Measurements from ENCODE around the gene TMEM183A. TPM values are rescaled to one million over a fixed set of nuclear protein-coding genes. Genes with fewer than 3 reads are reported as not detected.

The TMEM183A gene
- total and polyA plus RNA-seq, 2 of the 4 experiments (the other 2 are of a cell fraction), result 56.8 to 63.1 TPM

DNA sequence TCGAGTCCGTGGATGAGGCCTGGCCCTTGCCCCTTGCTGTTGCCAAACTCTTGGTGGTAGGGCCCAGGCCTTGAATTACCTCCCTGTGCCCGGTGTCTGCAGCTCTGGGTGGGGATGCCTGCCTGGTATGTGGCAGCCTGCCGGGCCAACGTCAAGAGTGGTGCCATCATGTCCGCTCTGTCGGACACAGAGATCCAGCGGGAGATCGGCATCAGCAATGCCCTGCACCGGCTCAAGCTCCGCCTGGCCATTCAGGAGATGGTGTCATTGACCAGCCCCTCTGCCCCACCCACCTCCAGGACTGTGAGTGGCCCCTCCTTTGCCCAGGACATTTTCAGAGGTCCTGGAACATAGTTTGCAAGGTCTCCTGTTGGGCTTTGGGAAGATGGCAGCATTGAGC is 52.9 kb downstream of the TMEM183A start:
- Histone ChIP-seq H2BK15ac (ENCODE audit: low read depth, low read length) (no peak overlapping the region), H3K27ac (ENCODE audit: insufficient read depth, low read length) (no peak overlapping the region), H3K79me1 (ENCODE audit: low read depth in 1 of 2, low read length in 2 of 2) (no peaks in the 10 kb centered on the region), H4K91ac (ENCODE audit: insufficient read depth, low read depth, low read length) (no peak overlapping the region), H3K4ac (ENCODE audit: low read depth, low read length) (no peak overlapping the region), H4K20me1 (ENCODE audit: insufficient read depth, low read length) (no peaks in the 10 kb centered on the region), H2AK9ac (replicated peaks; ENCODE audit: low read depth, low read length, poor library complexity) (no peak overlapping the region), H3K4me1 (ENCODE audit: control insufficient read depth, insufficient read depth, low read length) (peaks cover 3% of the 10 kb centered on the region; the same call in 1 of the 2 replicates), H3K18ac (ENCODE audit: low read depth, low read length) (no peak overlapping the region), H3K56ac (ENCODE audit: extremely low read depth, insufficient read depth, low read length) (no peak overlapping the region), H4K8ac (ENCODE audit: low read depth in 2 of 2, low read length in 2 of 2) (no peak overlapping the region), H3K23ac (ENCODE audit: low read depth, low read length) (no peak overlapping the region), H3K14ac (replicated peaks; ENCODE audit: low read depth, low read length) (no peak overlapping the region), H2BK120ac (ENCODE audit: low read depth, low read length) (no peak overlapping the region), H3K27me3 (ENCODE audit: control insufficient read depth, insufficient read depth, low read length) (no peaks in the 10 kb centered on the region; the same call in 1 of the 2 replicates), H3K9me3 (ENCODE audit: control insufficient read depth, insufficient read depth, low read length) (no peaks in the 10 kb centered on the region), H3K36me3 (ENCODE audit: control insufficient read depth, insufficient read depth, low read length) (peaks cover 20% of the 10 kb centered on the region), H4K5ac (ENCODE audit: low read depth, low read length) (no peak overlapping the region), H3K4me3 (ENCODE audit: insufficient read depth, low read depth, low read length) (no peak overlapping the region), H2BK20ac (ENCODE audit: low read depth, low read length) (no peak overlapping the region), H2AK5ac (ENCODE audit: low read depth, low read length) (no peak overlapping the region), H3K4me2 (ENCODE audit: low read depth, low read length) (no peak overlapping the region), H3K9me1 (ENCODE audit: insufficient read depth, low read length) (no peaks in the 10 kb centered on the region), H2AFZ (replicated peaks; ENCODE audit: low read length, poor library complexity) (no peak overlapping the region), H3K9ac (ENCODE audit: low read depth, low read length) (no peak overlapping the region), H2BK5ac (ENCODE audit: low read depth, low read length, poor library complexity, severe bottlenecking) (no peak overlapping the region)
- ChIA-PET CTCF (no interaction called here), POLR2A (ENCODE audit: unreplicated experiment) (no interaction called here)
- WGBS, 2 experiments (ENCODE audit: extremely low coverage in 2 of 2, insufficient read length in 1 of 2), result 95% methylated on average over 6 of the region's 11 CpGs; no CpG with 5 or more reads in 1 of the 2 experiments
- in situ Hi-C loops (cut with MboI; ENCODE audit: low sequenced_read_pairs), result no loop called here
- ATAC-seq (ENCODE audit: low read depth), result no peak
- BruUV-seq (replicated peaks), result no TSS peak
- intact Hi-C loops (cut with micrococcal nuclease), result no loop called here
- dilution Hi-C loops (cut with HindIII; ENCODE audit: low sequenced_read_pairs, unreplicated experiment), result no loop called here
- TF ChIP-seq, protein P1, sequence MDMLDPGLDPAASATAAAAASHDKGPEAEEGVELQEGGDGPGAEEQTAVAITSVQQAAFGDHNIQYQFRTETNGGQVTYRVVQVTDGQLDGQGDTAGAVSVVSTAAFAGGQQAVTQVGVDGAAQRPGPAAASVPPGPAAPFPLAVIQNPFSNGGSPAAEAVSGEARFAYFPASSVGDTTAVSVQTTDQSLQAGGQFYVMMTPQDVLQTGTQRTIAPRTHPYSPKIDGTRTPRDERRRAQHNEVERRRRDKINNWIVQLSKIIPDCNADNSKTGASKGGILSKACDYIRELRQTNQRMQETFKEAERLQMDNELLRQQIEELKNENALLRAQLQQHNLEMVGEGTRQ (IDR thresholded peaks at IDR 0.05; ENCODE audit: low read depth, low read length), result no peak
- TF ChIP-seq, protein P2, sequence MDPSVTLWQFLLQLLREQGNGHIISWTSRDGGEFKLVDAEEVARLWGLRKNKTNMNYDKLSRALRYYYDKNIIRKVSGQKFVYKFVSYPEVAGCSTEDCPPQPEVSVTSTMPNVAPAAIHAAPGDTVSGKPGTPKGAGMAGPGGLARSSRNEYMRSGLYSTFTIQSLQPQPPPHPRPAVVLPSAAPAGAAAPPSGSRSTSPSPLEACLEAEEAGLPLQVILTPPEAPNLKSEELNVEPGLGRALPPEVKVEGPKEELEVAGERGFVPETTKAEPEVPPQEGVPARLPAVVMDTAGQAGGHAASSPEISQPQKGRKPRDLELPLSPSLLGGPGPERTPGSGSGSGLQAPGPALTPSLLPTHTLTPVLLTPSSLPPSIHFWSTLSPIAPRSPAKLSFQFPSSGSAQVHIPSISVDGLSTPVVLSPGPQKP (IDR thresholded peaks at IDR 0.05; ENCODE audit: borderline replicate concordance, low read depth, low read length), result no peak
- TF ChIP-seq MAZ (IDR thresholded peaks at IDR 0.05; ENCODE audit: borderline replicate concordance, low read depth, low read length) (no peak), POLR2A (IDR thresholded peaks at IDR 0.05; ENCODE audit: low read depth, low read length) (no peak), MXI1 (IDR thresholded peaks at IDR 0.05; ENCODE audit: borderline replicate concordance, low read depth, low read length) (no peak), RFX5 (IDR thresholded peaks at IDR 0.05; ENCODE audit: low read depth, low read length) (no peak), BHLHE40 (IDR thresholded peaks at IDR 0.05; ENCODE audit: low read depth, low read length) (no peak), FOS (IDR thresholded peaks at IDR 0.05; ENCODE audit: low read depth, low read length) (no peak), RAD21 (IDR thresholded peaks at IDR 0.05; ENCODE audit: low read length) (no peak), NFE2L2 (IDR thresholded peaks at IDR 0.05; ENCODE audit: low read depth, low read length) (no peak), MAFK (IDR thresholded peaks at IDR 0.05; ENCODE audit: low read depth, low read length) (no peak), CEBPB (IDR thresholded peaks at IDR 0.05; ENCODE audit: low read depth, low read length) (no peak), SMC3 (IDR thresholded peaks at IDR 0.05; ENCODE audit: low read depth, low read length) (no peak)
- TF ChIP-seq, protein P3, sequence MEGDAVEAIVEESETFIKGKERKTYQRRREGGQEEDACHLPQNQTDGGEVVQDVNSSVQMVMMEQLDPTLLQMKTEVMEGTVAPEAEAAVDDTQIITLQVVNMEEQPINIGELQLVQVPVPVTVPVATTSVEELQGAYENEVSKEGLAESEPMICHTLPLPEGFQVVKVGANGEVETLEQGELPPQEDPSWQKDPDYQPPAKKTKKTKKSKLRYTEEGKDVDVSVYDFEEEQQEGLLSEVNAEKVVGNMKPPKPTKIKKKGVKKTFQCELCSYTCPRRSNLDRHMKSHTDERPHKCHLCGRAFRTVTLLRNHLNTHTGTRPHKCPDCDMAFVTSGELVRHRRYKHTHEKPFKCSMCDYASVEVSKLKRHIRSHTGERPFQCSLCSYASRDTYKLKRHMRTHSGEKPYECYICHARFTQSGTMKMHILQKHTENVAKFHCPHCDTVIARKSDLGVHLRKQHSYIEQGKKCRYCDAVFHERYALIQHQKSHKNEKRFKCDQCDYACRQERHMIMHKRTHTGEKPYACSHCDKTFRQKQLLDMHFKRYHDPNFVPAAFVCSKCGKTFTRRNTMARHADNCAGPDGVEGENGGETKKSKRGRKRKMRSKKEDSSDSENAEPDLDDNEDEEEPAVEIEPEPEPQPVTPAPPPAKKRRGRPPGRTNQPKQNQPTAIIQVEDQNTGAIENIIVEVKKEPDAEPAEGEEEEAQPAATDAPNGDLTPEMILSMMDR (conservative IDR thresholded peaks at IDR 0.05; ENCODE audit: low read depth, low read length), result no peak
- no peak for DNase-seq
